Hippocampal formation (tissue), 2 donors: Measurements from ENCODE around the gene RAPGEF6.
"Not testable (repeated sequence)": the region's sequence is repeated elsewhere in the genome, so short reads cannot be mapped to it uniquely, and the experiment has no call there.

ENCODE experiments used
- DNase-seq, 2 donors: peaks; one replicate each; lab custom pipeline; 2025; lab: John Stamatoyannopoulos, UW

The RAPGEF6 gene

DNA sequence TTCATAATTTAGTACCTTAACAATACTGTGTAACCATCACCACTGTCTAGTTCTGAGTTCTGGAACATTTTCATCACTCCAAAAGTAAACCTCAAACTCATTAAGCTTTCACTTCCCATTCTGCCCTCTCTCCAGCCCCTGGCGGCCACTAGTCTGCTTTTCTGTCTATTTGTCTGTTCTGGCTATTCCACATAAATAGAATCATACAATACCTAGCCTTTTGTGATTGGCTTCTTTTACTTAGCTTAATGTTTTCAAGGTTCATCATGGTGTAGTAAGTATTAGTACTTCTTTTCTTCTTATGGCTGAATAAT, 138.7 kb downstream of the RAPGEF6 start:
- no peak for DNase-seq

DNA sequence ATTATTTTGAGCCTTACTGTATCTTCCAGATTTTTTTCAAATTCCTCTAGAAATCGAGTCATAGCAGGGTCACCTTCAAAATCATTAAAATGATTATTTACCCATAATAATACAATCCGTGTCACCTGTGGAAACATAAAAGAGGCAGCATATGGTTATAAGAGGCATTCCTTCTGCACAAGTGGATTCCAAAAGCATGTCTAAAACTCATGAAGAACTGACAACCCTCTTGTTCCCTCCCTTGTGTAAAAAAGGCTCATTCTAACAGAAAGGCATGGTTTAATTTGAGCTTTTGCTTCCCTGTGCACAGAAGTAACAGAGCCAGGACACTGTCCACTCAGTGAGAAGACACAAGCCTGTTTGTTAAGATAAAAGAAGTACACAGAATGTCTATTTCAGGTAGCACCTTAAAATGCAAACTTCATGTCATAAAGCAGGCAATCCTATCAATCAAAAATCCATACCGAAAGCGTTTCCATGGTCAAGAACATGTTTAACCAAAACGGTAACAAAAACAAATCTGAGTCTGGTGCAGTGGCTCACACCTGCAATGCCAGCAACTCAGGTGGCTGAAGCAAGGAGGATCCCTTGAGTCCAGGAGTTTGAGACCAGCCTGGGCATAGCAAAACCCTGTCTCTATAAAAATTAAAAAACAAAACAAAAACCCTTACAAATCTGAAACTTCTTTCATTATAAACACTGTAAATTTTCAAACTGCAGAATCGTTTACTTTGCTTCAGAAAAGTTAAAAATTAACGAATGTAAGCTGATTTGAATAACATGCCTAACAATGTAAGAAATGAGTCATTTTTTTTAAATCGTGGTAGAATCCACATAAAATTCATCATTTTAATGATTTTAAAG, 139.3 kb downstream of the RAPGEF6 start:
- no peak for DNase-seq

GRCh38 chr5:131491749-131492148, 143.3 kb downstream of the RAPGEF6 start:
- DNase-seq: no peak

GRCh38 chr5:131488463-131488862, 146.6 kb downstream of the RAPGEF6 start:
- no peak for DNase-seq

DNA sequence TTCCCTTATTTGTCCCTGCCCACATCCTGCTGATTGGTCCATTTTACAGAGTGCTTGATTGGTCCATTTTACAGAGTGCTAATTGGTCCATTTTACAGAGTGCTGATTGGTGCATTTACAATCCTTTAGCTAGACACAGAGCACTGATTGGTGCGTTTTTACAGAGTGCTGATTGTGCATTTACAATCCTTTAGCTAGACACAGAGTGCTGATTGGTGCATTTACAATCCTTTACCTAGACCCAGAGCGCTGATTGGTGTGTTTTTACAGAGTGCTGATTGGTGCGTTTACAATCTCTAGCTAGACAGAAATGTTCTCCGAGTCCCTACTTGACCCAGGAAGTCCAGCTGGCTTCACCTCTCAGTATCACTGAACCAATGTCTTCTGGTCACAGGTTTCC, 147.7 kb downstream of the RAPGEF6 start:
- DNase-seq: not testable (repeated sequence)

DNA sequence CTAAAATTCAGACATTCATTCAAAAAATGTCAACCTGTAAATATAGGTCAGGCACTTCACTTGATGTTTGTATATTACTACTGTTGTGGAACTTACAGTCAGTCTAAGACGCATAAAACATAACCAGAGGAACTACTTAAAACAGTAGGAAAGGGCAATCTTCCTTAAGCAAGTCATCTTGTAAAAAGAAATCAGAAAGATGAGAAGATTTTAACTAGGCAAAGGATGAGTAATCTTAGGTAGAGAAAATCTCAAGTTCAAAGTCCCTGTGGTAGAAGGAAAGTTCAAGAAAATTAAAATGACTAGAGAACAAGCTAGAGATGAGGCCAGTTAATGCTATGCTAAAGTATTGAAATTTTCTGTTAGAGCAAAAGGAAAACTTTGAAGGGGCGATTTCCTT, 152.4 kb downstream of the RAPGEF6 start:
- no peak for DNase-seq

DNA sequence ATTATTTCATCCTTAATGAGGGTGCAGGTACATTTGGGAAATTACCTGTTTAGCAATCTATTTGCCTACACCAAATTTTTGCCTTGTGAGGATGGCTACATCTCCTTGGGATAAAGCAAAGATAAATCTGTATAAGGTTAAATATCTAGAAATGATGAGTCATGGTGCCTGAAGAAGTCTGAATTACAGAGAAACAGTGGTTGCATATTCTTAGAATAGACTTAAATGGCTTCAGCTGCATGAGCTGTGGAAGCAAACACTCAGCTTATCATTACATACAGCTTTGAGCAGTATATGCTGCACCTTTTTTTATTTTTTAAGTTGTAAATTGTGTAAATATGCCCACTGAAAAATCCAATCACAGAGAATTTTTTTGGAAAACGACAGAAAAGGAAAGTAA, 153.5 kb downstream of the RAPGEF6 start:
- no peak for DNase-seq

GRCh38 chr5:131475541-131475941, 159.5 kb downstream of the RAPGEF6 start:
- DNase-seq: no peak

DNA sequence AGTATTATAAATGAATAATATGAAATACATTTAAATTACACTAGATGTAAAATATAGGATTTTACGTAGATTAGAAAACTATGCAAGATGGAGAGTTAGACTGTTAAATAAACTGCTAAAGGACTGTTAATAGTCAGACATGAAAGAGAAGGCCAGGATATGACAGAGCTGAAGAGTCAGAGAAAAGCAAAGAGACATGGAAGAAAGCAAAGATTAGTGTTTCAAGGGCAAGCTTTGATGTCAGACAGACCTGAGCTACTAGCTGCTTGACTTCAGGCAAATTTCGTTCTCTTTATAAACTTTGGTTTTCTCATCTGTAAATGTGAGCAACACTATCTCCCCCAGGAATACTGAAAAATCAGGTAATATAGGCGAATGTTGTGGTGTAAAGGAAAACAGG, 161.3 kb downstream of the RAPGEF6 start:
- no peak for DNase-seq

DNA sequence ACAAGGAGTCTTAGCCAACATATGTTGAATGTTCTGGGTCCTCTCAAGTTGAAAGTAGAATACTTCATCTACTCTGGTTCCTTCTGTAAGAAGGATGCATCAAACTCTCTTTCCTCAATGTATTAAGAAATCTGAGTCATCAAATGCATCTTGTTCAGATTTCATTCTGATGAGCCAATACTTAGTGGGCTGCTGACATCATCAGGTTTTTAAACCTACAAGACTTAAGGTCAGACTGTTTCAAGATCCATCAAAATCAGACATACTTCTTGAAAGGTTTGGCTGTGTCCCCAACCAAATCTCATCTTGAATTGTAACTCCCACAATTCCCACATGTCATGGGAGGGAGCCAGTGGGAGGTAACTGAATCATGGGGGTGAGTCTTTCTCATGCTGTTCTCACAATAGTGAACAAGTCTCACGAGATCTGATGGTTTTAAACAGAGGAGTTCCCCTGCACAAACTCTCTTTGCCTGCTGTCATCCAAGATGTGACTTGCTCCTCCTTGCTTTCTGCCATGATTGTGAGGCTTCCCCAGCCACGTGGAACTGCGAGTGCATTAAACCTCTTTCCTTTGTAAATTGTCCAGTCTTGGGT, 168.8 kb downstream of the RAPGEF6 start:
- no peak for DNase-seq

GRCh38 chr5:131463656-131464055, 171.4 kb downstream of the RAPGEF6 start:
- no peak for DNase-seq

DNA sequence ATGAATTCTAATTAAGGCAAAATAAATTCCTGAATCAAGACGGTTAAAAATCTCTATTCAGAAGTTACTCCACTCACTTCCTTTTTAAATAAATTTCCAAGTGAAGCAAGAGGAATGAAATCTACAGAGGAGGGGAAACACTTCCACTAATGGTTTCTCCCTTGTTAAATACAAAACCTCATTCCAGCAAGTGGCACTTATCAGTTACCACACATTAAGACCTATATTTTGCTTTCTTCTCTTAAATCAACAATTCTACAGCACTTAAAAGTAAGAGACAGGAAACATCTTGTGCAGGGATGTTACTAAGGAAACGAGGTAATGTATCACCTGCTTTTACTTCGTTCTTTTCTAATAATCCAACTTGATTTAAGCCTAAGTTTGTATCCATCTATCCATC, 172.6 kb downstream of the RAPGEF6 start:
- DNase-seq: no peak

GRCh38 chr5:131461742-131462141, 173.3 kb downstream of the RAPGEF6 start:
- DNase-seq: no peak

- DNase-seq: no peak
Measured at GRCh38 chr5:131460867-131461572, 174.0 kb downstream of the RAPGEF6 start.

GRCh38 chr5:131460133-131460532, 174.9 kb downstream of the RAPGEF6 start:
- DNase-seq: no peak

GRCh38 chr5:131459216-131459615, 175.8 kb downstream of the RAPGEF6 start:
- no peak for DNase-seq

DNA sequence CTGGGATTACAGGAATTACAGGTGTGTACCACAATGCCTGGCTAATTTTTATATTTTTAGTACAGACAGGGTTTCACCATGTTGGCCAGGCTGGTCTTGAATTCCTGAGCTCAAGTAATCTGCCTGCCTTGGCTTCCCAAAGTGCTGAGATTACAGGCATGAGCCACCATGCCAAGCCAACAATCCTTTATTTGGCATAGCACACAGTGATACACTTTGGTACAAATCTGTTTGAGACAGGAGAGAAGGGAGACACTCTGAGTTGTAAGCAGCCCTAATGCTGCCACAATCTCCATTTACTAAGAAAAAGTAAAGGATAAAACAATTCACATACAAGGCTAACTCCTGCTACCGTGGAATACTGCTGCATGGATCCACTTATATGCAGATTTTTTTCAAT, 177.8 kb downstream of the RAPGEF6 start:
- DNase-seq: no peak

DNA sequence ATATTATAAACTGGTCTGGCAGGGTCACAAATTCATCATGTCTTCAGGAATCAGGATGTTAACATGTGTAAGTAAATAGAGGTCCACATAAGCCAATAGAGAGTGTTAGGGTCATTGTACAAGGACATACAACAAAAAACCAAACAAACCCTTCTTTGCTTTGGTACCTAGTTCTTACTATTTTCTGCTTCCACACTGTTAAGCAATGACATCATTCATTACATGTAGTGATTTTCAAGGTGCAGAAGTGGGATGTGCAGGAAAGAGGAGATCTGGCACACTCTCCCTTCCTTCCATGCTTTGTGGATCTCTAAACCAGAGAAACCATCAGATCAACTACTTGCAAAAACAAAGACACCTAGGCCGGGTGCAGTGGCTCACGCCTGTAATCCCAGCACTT, 184.1 kb downstream of the RAPGEF6 start:
- DNase-seq: no peak

- no peak for DNase-seq
Measured at GRCh38 chr5:131441184-131441583, 193.8 kb downstream of the RAPGEF6 start.

DNA sequence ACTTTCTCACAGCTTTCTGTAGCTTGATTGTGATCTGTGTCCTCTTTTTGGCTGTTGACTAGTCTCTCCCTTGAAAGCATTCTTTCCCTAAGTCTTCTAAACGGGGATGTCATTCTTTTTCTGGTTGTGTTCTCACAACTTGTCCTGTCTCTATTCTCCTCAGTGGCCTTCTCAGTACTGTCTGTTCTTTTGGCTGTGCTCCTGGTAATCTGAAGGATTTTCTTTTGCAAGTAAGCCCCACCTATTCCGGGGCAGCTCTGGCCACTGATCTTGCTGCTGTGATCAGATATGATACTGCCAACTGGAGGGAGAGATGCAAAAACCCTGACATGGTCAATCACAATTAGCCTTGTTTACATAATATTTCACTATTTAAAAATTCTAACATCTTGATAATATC, 198.9 kb downstream of the RAPGEF6 start:
- peak in 1 of 2 donors; percentile 21 for DNase-seq

GRCh38 chr5:131433109-131433508, 201.9 kb downstream of the RAPGEF6 start:
- DNase-seq: no peak

GRCh38 chr5:131431794-131432193, 203.2 kb downstream of the RAPGEF6 start:
- DNase-seq: no peak

DNA sequence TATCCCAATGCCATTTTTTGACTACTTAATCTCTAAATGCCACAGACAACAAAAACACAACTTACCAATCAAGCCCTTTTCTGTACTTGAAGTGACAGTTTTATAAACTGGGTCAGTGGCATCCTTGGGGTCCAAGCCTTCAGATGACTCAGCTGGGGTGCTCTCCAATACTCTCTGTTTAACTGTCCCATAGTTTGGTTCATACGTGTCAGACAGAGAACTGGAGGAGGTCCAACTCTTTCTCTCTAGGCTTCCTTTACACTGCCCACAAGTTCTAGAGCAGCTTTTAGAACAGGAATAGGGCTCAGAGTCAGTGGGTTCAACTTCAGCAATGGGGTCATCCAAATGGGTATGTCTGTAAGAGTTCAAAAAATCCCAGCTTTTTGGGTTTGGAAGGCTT, 204.2 kb downstream of the RAPGEF6 start:
- DNase-seq: no peak
